Activated CD8-positive, alpha-beta memory T cell treated with anti-CD3 and anti-CD28 coated beads, Interleukin-2, amount 50 U/mL, for 24 hours (primary cell): ENCODE data around the gene NOSTRIN.
"Not testable (repeated sequence)": the region's sequence is repeated elsewhere in the genome, so short reads cannot be mapped to it uniquely, and the experiment has no call there.

Source experiments
- DNase-seq: peaks from one replicate; pipeline ENCODE4 v3.0.0-alpha.2; 2020; ENCODE audit errors: extremely low read depth

The NOSTRIN gene

DNA sequence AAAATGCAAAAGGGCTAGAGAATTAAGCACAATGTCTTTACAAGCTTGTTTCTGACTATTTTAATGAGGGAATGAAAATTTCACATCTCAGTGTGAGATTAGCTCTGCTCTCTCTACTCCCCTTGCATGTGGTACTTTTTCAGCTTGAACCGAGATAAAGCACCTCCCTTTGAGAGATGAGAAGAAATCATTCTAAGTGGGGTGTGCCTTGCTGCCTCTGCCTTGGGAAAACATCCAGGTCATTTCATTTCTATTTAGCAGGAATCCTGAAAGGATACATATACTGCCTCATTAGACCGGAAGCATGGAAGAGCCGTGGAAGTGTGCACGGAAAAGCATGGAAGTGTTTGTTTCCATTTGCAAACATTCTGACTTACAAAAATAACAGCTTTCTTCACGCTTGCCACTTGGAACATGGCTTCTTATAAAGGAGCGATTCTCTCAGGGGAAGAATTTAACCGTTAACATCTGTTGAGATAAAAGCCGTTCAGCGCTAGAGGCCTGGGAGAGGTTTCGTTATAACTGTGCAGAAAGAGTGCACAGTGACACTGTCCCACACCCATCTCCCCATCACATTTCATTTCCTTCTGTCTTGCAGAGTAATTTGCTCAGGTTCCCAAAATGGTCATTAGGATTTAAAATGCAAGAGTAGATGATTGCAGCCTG lies 16.7 kb downstream of the NOSTRIN start:
- DNase-seq = no peak

GRCh38 chr2:168819829-168820489 lies 17.5 kb downstream of the NOSTRIN start:
- DNase-seq = no peak

GRCh38 chr2:168821577-168821976 lies 19.1 kb downstream of the NOSTRIN start:
- no peak for DNase-seq

DNA sequence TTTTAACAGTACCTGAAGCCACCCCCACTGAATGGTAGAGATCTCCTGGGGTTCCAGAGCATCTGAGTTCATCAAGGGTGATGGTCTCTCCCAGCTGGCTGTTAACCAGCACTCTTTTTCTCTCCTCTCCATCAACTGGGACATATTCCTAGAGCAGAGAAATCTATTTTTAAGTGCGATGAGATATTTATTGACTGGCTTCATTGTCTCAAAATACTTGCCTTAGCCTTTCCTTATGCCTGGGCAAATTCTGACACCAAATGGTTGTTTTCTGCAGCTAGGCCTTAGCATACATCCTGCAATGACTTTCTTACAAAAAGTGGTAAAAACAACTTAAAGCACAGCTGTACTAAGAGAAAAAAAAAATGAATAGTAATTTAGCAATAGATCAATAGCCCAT lies 19.6 kb downstream of the NOSTRIN start:
- DNase-seq = no peak

DNA sequence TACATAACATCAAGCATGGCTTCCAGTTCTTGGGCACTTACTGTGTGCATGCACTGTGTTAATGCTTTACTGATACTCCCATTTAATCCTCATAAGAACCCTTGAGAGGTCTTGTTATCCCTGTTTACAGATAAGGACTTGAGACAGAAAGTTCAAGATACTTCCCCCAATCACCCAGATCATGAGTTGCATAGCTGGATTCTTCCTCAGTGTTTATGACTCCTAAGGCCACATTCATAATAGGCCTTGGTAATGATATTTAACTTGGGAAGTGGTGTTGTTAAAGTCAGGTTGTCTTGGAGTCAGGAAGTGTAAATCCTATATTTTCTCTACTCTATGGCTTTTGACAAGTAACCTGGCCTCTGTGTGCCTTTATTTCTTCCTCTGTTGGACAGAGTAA lies 22.7 kb downstream of the NOSTRIN start:
- no peak for DNase-seq

- DNase-seq = no peak
Measured at GRCh38 chr2:168830958-168831357, 28.5 kb downstream of the NOSTRIN start.

GRCh38 chr2:168831662-168832061 lies 29.2 kb downstream of the NOSTRIN start:
- no peak for DNase-seq

DNA sequence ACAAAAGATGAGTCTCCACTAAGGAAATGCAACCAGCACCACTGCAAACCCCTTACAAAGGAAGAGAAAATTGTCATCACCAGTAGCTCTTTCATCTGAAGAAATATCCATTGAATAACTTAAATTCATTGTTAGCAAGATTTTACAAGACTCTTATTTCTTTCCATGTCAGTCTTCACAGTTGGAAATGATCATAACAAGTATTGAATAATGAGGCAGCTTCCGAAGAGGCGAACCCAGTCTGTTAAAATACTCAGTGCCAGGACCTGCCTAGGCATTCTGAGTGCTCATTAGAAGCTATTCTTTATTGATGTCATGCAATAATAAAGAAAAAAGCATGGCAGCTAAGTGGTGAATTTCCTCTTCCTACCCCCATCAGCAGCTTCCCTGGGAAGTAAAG lies 33.5 kb downstream of the NOSTRIN start:
- DNase-seq = no peak

GRCh38 chr2:168841445-168841844 lies 39.0 kb downstream of the NOSTRIN start:
- DNase-seq = no peak

DNA sequence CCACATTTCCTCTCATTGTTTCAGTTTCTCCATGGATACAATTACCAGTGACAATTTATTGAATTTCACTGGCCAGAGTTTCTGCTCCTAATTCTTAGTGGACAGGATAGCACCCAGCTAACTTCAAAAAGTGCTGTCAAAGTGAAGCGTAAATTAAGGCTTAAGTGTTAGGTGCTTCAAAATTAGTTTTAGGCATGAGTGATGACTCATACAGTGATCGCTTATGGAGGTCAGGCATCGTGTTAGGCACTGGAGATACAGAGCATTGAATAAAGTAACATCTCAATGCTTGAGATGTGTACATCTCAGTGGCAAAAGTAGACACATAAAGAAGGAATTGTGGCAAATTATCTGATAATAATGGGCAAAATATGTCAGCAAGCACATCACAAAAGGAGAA lies 40.8 kb downstream of the NOSTRIN start:
- no peak for DNase-seq

- no peak for DNase-seq
Measured at GRCh38 chr2:168848225-168848624, 45.8 kb downstream of the NOSTRIN start.

DNA sequence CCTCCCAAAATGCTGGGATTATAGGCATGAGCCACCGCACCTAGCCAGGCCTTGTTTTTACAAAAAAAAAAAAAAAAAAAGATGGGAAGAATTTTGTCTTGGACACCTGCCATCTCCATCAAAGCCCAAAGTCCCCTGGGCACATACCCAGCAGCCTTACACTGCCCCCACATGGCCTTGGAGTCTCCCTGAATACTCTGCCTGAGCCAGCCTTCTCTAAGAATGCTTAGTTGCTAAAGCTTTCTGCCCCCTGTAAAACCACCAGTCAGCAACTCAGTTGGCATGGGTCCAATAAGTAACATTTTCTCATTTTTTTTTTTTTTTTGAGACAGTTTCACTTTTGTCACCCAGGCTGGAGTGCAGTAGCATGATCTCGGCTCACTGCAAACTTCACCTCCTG lies 47.2 kb downstream of the NOSTRIN start:
- DNase-seq = no peak

DNA sequence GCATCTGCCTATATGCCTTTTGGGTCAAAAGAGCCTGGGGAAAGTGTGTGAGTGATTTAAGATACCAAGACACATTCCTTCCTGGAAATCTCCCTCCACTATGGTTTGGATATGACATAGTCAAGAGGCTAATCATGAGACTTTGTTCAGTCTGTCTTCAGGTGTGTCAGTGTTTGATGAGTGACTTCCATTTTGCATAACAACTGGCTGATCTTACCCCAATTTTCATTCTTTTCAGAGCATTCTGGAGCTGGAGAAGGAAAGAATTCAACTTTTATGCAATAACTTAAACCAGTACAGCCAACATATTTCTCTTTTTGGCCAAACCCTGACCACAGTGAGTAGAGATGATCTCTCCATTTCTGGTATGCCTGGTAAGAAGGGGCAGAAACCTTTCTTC lies 48.4 kb downstream of the NOSTRIN start:
- DNase-seq = no peak

GRCh38 chr2:168851674-168852320 lies 49.4 kb downstream of the NOSTRIN start:
- DNase-seq = no peak

GRCh38 chr2:168852481-168852880 lies 50.0 kb downstream of the NOSTRIN start:
- DNase-seq = no peak

- DNase-seq = no peak
Measured at GRCh38 chr2:168853471-168853870, 51.0 kb downstream of the NOSTRIN start.

- DNase-seq = no peak
Measured at GRCh38 chr2:168854651-168855050, 52.2 kb downstream of the NOSTRIN start.

GRCh38 chr2:168855601-168856000 lies 53.2 kb downstream of the NOSTRIN start:
- no peak for DNase-seq

- no peak for DNase-seq
Measured at GRCh38 chr2:168858146-168858545, 55.7 kb downstream of the NOSTRIN start.

DNA sequence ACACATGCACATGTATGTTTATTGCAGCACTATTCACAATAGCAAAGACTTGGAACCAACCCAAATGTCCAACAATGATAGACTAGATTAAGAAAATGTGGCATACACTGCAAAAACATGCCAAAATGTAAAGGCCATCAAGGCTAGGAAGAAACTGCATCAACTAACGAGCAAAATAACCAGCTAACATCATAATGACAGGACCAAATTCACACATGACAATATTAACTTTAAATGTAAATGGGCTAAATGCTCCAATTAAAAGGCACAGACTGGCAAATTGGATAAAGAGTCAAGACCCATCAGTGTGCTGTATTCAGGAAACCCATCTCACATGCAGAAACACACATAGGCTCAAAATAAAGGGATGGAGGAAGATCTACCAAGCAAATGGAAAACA lies 64.7 kb downstream of the NOSTRIN start:
- DNase-seq = not testable (repeated sequence)

- DNase-seq = not testable (repeated sequence)
Measured at GRCh38 chr2:168870369-168870768, 67.9 kb downstream of the NOSTRIN start.

- not testable (repeated sequence) for DNase-seq
Measured at GRCh38 chr2:168870824-168871223, 68.4 kb downstream of the NOSTRIN start.

- no peak for DNase-seq
Measured at GRCh38 chr2:168874368-168875054, 72.1 kb downstream of the NOSTRIN start.
